Measurements from ENCODE around the gene PPY. TPM values are rescaled to one million over a fixed set of nuclear protein-coding genes. Genes with fewer than 3 reads are reported as not detected.
"Not testable (repeated sequence)": the region's sequence is repeated elsewhere in the genome, so short reads cannot be mapped to it uniquely, and the experiment has no call there.

PPY gene
- total RNA-seq, 3 donors from 2014 or later: not detected

- not testable (repeated sequence) for DNase-seq; H3K9me3 Mint-ChIP-seq; H3K36me3 Mint-ChIP-seq (ENCODE audit: insufficient read depth); ATAC-seq; H3K4me1 Mint-ChIP-seq (ENCODE audit: low read depth); H3K4me3 Mint-ChIP-seq
- H3K27me3 Mint-ChIP-seq (ENCODE audit: low read depth): peaks cover 22% of the 10 kb centered on the region
These were observed 47.8 kb downstream of the PPY start for GRCh38 chr17:43894494-43894893.

GRCh38 chr17:43892647-43892952, 49.7 kb downstream of the PPY start:
- Mint-ChIP-seq H3K4me3 (no peak overlapping the region), H3K27me3 (ENCODE audit: low read depth) (peaks cover 19% of the 10 kb centered on the region), H3K9me3 (no peaks in the 10 kb centered on the region), H3K4me1 (ENCODE audit: low read depth) (no peaks in the 10 kb centered on the region), H3K36me3 (ENCODE audit: insufficient read depth) (no peaks in the 10 kb centered on the region)
- ATAC-seq (no peak), DNase-seq (no peak)

- H3K4me1 Mint-ChIP-seq (ENCODE audit: low read depth): no peaks in the 10 kb centered on the region
- no peaks in the 10 kb centered on the region for H3K36me3 Mint-ChIP-seq (ENCODE audit: insufficient read depth)
These were observed 50.2 kb downstream of the PPY start for GRCh38 chr17:43891851-43892646.

More at GRCh38 chr17:43891851-43892646, 50.2 kb downstream of the PPY start:
- DNase-seq (no peak), ATAC-seq (no peak)
- Mint-ChIP-seq H3K27me3 (ENCODE audit: low read depth) (peaks cover 18% of the 10 kb centered on the region), H3K9me3 (no peaks in the 10 kb centered on the region), H3K4me3 (no peak overlapping the region)

Other genes starting within 250 kb of the PPY start
- not detected for gene SOST, start 183.7 kb downstream of the PPY start, total RNA-seq
- 10 to 100 TPM; 16.9 to 17.4 (median 17.2) TPM for gene DUSP3, start 163.5 kb downstream of the PPY start, total RNA-seq
- gene CFAP97D1, start 162.0 kb downstream of the PPY start, total RNA-seq: not detected
- under 1 TPM; 0.24 to 0.94 (median 0.87) TPM for gene MPP3, start 109.3 kb downstream of the PPY start, total RNA-seq
- gene CD300LG, start 95.3 kb downstream of the PPY start, total RNA-seq: not detected
- gene MPP2, start 34.9 kb downstream of the PPY start, total RNA-seq: under 1 TPM; 0.21 to 0.91 (median 0.54) TPM
- not detected for gene PYY, start 11.5 kb upstream of the PPY start, total RNA-seq
- gene NAGS, start 62.1 kb upstream of the PPY start, total RNA-seq: under 1 TPM; 0.25 to 0.52 (median 0.45) TPM
- gene TMEM101, start 72.5 kb upstream of the PPY start, total RNA-seq: 10 to 100 TPM; 20.2 to 23.1 (median 22.5) TPM
- gene LSM12, start 124.2 kb upstream of the PPY start, total RNA-seq: 10 to 100 TPM; 77.6 to 88.2 (median 85.9) TPM
- gene G6PC3, start 128.3 kb upstream of the PPY start, total RNA-seq: 10 to 100 TPM; 24.7 to 28.4 (median 24.9) TPM
- gene HDAC5, start 181.2 kb upstream of the PPY start, total RNA-seq: 10 to 100 TPM; 14.6 to 19.7 (median 16.2) TPM
- gene HROB, start 199.5 kb upstream of the PPY start, total RNA-seq: 1 to 10 TPM; 6.4 to 9.4 (median 7.9) TPM
- under 1 TPM in 2 of 3 donors, not detected in 1; 0.08 to 0.11 TPM for gene ASB16, start 228.2 kb upstream of the PPY start, total RNA-seq
- 10 to 100 TPM; 15.2 to 19.6 (median 17.9) TPM for gene TMUB2, start 244.5 kb upstream of the PPY start, total RNA-seq

Measured in activated T-cell treated with anti-CD3 and anti-CD28 coated beads, Interleukin-2, amount 50 U/mL, for 4 hours (primary cell).